ENCODE data around the gene EOLA1.
A peak's percentile ranks its signal among the peaks of the same experiment; 100 is the strongest.

GRCh38 chrX:149540621-149541520 is at the start of gene EOLA1:
- TF ChIP-seq CTCF (IDR thresholded peaks at IDR 0.05) = no peak
- peak; percentile 69 for TF ChIP-seq POLR2AphosphoS5 (IDR thresholded peaks at IDR 0.05)
- TF ChIP-seq EP300 (IDR thresholded peaks at IDR 0.05) = peak; percentile 67
- TF ChIP-seq POLR2A (IDR thresholded peaks at IDR 0.05) = peak in 1 of 2 donors; percentile 12
